ENCODE data around the gene POLR3C.

GRCh38 chr1:145792484-145792883, 31.5 kb upstream of the POLR3C start:
- TF ChIP-seq POLR2AphosphoS5 (IDR thresholded peaks at IDR 0.05; ENCODE audit: borderline replicate concordance, low read depth, low read length) (no peak), EZH2 (IDR thresholded peaks at IDR 0.05) (no peak), FOXP2 (optimal IDR thresholded peaks at IDR 0.05; ENCODE audit: control extremely low read depth, extremely low read length, insufficient read depth) (no peak)

Measured in SK-N-MC (cell line).